ENCODE data around the gene PTRH1.
"Not testable (repeated sequence)": the region's sequence is repeated elsewhere in the genome, so short reads cannot be mapped to it uniquely, and the experiment has no call there.

PTRH1 gene, protein sequence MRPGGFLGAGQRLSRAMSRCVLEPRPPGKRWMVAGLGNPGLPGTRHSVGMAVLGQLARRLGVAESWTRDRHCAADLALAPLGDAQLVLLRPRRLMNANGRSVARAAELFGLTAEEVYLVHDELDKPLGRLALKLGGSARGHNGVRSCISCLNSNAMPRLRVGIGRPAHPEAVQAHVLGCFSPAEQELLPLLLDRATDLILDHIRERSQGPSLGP

DNA sequence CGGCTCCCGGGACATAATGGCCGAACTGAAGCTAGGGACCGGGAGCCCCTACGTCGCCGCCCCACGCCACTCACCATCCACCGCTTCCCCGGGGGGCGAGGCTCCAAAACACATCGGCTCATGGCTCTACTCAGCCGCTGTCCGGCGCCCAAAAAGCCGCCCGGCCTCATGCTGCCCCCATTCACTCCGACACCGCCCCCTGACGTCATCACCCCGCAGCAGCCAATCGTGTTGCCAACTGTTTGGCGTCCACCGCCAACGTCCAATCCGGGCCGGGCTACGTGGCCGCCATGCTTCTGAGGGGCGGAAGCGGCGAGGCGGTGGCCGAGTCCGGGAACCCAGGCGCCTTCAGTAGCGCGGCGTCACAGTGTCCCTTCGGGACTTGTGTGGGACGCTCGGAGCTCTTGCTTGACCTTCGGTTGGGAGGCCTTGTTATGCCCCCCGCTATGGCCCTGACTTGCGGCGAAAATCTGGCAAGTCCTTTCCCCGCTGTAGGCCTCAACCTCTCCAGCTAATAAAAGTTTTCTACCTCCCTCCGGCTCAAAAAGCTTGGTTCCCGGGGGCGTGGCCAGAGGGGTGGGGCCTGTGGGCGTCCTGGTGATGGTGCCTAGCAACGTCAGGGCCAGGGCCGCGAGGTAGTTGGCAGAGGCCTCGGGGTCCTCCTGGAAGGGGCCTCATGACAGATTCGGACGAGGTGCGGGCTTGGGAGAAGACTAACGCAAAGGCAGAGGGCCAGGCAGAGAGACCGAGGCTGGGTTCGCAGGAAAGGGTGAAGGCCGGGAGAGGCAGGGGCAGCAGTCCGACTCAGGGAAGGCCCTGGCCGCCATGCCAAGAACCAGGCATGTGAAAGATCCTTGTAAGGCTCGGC is at the start of gene PTRH1, which contains the start of gene TTC16:
PTRH1 (minus strand) TSS at position 194 of the 868 bp plus-strand sequence; CDS start at position 170, 24 bp downstream.
TTC16 (plus strand) TSS at position 610 of the 868 bp plus-strand sequence; CDS start at position 677, 67 bp downstream.
- peak; percentile 96 for DNase-seq (ENCODE audit: low read depth)

DNA sequence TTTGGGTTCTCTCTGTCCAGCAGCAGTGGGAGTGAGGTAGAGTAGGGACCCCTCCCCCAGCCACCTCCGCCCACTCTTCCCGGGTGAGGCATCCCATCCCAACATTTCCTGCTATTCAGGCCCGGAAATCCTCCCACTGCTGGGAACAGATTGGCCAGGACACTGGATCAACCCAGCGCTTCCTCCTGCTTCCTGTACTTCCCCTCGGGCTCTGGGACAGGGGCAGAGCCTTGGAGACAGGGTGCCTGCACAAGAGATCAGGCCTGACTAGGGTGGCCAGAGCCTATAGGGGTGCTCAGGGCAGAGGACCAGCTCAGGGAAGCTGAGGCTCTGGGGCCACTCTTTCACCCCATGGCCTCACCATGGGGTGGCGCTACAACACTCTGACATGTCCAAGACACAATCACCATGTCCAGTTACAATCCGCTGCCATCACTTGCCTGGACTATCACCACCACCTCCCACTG is 48.5 kb upstream of the PTRH1 start:
- DNase-seq (ENCODE audit: low read depth), result peak; percentile 18

DNA sequence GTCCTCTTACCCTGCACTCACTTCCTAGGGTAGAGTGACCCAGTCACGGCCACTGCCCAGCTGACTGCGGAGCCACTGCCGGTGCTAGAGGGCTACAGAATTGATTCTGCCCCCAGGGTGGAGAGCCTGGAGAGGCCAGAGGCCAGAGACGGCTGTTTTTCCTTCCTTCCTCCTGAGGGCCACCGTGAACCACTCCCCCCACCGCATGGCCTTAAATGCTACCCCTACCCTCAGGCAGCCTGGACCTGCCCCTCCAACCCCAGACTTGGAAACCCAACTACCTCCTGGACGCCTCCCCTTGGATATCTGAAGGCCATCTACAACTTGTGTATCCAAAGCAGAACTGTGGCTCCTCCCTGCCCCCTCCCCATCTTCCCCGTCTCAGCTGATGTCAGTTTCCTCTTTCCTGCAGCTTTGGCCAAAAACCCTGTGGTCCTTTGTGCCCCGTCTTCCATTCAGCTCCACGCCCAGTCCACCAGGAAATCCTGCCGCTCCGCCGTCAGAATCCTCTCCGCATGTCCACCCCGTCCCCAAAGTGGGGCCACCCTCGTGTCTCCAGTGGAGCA is 46.7 kb upstream of the PTRH1 start:
- DNase-seq (ENCODE audit: low read depth), result no peak

DNA sequence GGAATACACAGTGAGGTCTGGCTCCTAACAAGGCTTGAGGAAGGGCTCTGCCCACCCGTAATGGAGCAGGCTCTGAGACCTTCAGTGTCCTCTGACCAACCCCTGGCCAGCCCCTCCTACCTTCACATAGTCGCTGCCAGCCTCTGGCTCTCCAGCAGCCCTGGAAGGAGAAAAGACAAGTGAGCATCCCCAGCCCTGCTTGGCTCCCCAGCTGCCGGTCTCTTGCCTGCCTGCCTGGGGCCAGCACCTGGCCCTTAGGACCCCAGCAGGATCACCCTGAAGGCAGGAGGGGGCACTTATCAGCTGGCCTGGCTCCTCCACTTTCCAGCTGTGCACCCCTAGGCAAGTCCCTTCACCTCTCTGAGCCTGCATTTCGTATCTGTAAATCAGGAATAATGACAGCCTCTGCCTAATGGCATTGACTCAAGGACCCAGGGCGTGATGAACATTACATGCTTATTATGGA is 46.1 kb upstream of the PTRH1 start:
- no peak for DNase-seq (ENCODE audit: low read depth)

DNA sequence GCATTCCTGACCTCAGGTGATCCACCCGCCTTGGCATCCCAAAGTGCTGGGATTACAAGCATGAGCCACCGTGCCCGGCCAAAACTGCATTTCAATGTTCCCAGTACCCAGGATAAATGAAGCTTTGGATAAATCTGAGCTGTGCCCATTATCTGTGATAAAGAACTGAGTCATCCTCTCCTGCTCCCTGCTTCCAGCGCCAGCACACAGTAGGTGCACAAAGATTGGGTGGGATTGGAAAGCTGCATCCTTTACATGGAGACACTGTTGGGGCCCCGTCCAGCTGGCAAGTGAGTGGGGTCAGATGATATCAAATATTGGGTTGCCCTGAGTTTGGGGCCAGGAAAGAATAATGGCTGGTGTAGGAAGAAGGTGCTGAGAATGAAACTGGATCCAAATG is 45.6 kb upstream of the PTRH1 start:
- no peak for DNase-seq (ENCODE audit: low read depth)

DNA sequence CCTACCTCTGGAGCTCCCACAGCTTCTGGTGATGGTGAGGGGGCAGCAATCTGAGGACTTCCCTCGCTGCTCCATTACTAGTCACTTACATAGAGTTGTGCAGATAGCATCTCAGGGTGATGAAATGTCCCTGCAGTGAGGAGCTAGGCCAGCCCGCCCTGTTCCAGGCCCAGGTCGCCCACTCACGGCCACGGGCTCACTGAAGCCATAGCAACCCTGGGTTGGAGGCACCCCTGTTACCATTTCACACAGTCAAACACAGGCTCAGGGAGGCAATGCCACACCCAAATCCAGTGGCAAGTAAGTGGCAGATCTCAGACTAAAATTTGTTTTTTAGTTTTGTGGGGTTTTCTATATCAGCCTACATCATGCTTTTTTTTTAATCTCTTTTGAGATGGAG is 43.4 kb upstream of the PTRH1 start:
- no peak for DNase-seq (ENCODE audit: low read depth)

DNA sequence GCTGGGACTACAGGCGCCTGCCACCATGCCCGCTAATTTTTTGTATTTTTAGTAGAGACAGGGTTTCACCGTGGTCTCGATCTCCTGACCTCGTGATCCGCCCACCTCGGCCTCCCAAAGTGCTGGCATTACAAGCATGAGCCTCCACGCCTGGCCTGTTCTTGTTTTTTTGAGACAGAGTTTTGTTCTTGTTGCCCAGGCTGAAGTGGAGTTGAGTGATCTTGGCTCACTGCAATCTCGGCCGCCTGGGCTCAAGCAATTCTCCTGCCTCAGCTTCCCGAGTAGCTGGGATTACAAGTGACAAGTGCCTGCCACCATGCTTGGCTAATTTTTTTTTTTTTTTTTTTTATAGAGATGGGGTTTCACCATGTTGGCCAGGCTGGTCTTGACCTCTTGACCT is 41.3 kb upstream of the PTRH1 start:
- not testable (repeated sequence) for DNase-seq (ENCODE audit: low read depth)

DNA sequence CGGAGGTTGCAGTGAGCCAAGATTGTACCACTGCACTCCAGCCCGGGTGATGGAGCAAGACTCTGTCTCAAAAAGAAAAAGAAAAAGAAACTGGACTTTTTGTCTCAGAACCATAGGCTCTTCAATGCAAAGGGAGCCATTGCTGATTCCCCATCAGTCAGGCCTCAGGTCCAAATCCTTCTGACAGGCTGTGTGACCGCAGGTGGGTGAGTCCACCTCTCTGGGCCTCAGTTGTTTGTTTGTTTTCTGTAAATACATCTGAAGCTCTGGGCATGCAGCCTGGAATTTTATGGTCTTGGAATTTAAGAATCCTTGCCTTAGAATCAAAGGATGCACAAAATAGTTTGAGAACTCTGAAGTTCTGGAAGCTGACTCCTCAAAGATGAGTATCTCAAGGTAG is 40.8 kb upstream of the PTRH1 start:
- DNase-seq (ENCODE audit: low read depth), result no peak

DNA sequence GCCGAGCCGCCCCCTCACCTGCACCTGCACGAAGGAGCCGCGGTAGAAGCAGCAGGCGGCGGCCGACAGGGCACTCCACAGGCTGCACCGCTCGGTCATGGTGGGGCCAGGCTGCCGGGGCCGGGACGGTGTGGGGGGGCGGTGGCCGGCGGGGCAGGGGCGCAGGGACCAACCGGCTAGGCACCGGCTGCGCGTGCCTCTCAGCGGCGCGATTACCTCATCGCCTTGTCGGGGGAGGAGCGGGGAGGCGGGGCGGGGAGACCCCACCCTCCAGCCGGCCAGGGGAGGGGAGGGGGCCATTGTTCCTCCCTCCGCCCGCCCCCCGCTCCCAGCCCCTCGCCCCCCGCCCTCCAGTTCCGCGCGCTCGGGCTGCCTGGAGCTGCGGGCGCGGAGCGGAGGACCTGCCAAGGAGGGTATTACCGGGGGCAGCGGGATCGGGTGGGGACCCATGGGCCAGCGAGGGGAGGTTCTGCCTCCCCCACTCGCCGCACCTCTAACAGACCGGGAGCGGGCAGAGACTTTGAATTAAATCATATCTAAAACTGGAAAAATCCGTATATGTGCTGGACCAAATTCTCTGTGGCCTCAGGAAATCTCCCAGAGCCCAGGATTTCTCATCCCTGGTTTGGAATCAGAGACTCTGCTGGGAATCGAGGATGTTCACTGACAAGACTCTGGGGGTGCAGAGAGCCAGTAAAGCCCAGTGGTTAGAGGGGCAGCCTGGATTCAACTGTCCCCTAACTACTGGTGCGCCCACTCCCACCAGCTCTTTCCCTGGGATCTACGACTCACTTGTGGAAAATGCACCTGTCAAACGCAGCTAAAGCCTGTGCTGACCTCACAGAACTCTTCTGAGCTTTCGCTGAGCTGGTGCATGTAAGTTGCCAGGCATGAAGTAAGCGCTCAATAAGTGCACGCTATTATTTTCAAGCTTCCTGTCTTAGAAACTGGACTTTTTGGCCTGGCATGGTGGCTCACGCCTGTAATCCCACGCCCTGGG is 39.9 kb upstream of the PTRH1 start:
- DNase-seq (ENCODE audit: low read depth), result no peak

DNA sequence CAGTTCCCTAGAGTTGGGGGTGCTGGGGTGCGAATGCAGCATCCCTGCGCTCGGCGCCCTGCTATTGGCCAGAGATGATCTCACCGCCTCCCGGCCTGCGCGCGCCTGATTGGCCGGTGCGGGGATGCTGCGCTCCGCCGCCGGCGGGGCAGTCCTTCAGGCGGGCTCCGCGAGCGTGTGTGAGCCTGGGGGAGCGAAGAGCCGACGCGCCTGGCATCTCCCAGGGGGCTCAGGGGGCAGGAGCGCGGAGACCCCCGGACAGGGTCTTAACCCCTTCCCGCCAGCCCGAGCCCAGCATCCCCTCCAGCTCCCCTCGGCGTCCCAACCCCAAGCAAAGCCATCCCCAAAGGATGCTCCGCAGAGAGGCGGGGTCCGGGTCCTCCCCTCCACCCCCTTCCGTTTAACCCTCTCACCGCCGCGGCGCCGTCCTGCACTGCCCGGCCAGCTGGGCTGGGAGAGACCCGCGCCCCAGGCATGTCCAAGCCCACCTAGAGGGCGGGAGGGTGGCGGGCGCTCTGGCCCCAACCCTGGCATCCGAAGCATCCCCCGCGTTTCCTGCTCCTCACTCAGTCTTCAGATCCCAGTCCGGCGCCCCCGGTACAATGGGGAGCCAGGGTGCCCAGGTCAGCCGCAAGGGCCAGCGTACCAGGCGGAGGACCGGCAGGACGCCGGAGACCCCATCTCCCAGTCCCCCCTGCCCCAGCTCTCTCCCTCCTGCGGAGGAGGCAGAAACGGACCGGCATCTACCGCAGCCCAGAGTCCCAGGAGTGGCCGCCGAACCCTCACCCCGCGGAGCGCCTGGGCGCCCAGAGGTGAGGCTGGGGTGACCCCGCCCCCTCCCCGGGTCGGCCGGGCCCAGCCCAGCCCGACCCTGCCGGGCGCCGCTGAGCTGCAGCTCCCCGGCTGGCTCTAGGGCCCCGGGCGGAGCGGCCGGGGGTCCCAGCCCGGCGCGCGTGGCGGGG is 38.9 kb upstream of the PTRH1 start:
- no peak for DNase-seq (ENCODE audit: low read depth)

DNA sequence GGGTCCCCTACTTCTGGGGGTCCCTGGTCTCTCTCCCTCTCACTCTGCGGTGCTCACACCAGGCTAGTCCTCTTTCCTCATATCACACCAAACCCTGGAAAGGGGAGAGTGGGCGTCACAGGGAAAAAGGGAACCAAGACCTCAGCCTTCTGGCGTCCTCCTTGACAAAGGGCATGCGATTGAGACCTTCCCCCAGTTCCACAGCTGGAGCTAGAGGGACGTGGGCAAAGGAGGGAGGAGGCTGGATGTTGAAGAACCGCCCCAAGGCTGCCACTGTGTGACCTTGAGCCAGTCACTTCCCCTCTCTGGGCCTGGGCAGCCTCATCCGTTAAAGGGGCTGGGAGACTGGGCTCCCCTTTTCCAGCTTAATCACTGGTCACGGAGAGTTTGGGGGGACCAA is 38.2 kb upstream of the PTRH1 start:
- DNase-seq (ENCODE audit: low read depth), result no peak

DNA sequence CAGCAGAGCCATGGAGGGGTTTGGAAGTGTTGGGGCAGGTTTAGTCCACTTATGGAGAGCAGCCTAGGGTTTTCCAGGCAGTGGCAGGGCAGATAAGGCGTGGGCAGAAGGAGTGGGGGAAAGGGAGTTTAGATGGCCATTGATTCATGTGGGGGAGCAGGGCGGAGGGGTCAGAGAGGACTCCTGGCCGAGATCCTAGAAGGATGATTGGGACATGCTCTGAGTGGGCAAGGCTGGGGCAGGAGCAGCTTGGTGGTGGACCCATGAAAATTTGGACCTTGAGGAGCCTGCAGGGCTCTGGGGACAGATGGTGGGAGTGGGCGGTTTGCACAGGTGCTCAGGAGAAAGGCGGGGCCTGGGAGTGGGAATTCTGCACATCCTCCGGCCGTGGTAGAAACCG is 37.7 kb upstream of the PTRH1 start:
- DNase-seq (ENCODE audit: low read depth), result no peak

DNA sequence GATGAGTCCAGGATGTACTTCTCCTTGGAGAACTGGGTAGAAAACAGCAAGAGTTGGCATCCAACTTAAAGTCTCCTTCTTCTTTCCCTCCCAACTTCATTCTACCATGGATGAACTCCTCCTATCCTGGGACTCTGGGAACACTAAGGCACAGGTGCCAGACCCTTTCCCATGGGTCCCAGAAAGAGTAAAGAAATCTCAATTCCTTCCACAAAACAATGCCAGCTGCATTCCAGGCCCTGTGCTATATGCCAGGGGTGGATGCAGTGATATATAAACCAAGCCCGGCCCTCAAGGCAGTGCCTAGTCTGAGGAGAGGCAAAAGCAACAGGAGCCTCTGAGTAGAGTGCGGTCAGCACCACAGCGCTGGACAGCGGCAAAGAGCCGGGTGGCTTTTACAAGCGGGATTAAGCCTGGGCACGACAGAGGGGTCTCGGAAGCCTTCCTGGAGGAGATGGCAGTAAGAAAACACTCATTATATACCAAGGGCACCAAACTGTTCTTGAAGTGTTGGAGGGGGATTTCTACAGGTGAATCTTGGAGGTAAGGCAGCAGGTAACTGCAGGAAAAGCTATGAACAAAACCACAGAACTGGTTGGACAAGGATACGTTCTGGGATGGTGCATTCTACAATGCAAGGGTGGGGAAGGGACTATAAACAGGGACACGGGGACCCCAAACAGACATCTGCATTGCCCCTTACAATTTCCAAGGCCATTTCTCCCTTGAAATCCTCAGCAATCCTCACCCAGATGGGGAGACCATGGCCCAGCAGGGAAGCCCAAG is 36.0 kb upstream of the PTRH1 start:
- DNase-seq (ENCODE audit: low read depth), result no peak

DNA sequence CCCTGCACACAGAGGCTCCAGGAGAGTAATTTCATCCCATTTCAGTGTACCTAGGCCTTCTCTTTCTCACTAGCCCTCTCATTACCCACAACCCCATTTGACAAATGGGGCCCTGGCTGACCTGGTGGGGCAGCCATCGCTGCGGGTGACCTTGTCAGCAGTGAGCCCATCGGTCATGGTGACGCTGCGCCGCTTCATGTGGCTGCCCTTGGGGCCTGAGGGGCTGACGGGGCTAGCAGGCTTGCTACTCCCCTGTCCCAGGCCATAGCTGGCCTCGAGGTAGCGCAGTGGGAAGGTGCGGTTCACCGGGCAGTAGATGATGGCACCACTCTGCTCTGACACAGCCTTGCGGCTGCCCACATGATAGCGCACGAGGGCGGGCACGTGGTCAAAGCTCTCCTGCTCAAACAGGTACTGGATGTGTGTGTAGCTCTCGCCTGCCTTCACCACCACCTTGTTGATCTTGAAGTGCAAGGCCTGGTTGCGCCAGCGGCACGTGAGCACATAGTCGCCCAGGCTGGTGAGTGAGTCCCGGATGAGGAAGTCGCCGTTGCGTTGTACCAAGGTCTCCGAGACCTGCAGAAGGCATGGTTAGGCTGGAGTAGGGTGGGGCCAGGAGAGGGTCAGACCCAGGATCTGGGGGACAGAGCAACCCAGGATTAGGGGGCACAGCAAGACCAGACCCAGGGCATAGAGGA is 33.8 kb upstream of the PTRH1 start:
- DNase-seq (ENCODE audit: low read depth), result no peak

DNA sequence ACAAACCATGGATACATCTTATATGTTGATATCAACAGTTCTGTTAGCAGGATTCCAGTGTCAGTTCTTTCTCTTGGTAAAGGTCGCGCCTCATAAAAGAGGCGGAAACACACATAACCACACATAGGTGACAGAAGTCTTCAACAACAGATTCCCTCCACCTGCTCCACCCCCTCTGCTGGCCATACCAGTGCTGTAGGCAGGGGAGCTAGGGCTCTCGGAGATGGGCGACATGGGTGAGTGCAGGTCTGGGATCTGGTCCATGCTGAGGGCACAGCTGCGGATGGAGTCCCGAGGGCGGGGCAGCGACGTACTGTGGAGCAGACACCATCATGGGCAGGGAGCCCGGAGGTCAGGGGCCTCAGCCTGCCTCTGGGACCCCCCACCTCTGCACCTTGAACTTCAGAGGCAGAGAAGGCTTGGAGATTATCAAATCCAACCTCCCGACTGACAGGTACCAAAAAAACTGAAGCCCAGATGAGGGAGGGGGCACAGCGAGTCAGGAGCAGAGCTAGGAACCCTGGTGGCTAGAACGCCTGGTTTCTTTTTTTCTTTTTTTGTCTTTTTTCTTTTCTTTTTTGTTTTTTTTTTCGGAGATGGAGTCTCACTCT is 31.6 kb upstream of the PTRH1 start:
- no peak for DNase-seq (ENCODE audit: low read depth)

DNA sequence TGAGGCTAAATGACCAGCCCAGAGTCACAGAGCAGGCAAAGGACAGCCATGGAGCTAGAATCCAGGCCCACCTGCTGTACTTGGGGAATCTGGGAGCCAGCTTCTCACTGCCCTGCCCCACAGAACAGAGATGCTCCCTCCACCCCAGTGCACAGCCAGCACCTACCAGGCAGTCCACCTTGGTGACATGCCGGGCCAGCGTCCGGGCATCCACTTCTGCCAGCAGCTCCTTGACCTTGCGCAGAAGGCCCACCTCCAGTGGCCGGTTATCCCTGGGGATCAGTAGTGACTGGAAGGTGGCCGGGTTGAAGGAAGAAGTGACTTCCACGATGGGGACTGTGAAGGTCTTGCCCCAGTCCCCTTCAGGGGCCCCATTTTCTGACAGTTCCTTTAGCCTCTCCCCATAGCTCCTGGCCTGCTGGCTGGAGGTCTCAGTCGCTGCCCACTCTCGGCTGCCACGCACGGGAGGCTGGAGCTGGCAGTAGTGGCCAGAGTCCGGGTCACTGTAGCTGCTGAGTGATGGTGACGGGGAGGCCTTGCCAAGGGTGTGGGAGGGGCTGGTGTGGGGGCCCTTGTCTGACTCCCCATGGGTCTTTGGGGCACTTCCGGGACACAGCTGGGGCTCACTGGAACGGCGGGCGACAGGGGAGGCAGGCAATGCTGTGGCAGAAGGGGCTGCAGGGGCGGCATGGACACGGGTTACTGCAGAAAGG is 29.1 kb upstream of the PTRH1 start:
- DNase-seq (ENCODE audit: low read depth), result no peak

DNA sequence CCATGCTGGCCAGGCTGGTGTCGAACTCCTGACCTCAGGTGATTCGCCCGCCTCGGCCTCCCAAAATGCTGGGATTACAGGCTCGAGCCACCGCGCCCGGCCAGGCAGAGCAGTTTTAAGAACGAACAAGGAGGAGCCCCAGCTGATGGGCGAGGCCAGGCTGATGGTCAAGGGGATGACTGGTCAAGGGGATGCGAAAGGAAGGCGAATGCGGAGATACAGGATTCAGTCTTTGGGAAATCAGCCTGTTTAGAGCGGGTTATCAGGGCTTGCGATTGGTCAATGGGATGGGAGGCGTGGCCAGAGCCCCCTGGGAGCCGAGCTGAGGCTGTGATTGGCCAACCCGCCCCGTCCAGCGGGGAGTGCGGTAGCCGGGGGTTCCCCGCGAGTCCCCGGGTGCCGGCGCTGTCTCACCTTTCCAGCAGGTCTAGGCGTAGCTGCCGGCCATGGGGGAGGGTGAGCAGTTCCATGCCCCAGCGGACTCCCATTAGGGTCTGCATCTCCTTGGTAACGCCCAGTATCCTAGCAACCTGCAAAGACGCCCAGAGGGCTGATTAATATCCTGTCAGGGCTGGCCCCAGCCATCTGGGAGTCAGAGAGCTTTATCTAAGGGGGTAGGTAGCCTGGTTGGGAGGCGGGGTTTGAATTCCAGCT is 27.1 kb upstream of the PTRH1 start:
- no peak for DNase-seq (ENCODE audit: low read depth)
